HFFc6 (cell line): Measurements from ENCODE around the gene PHF24. TPM values are rescaled to one million over a fixed set of nuclear protein-coding genes. Genes with fewer than 3 reads are reported as not detected.

Source experiments
- DNase-seq: peaks from one replicate; pipeline ENCODE4 v3.0.0-alpha.2; 2018
- H3K27ac Mint-ChIP-seq: 2 replicates; pipeline ENCODE4 v1.8.0; 2020; ENCODE audit warnings: mild to moderate bottlenecking, mixed read lengths
- H3K27me3 Mint-ChIP-seq: 2 replicates; pipeline ENCODE4 v1.8.0; 2021; ENCODE audit warnings: mild to moderate bottlenecking, moderate library complexity, mixed read lengths; ENCODE audit not compliant: insufficient read depth
- H3K36me3 Mint-ChIP-seq: 2 replicates; pipeline ENCODE4 v1.8.0; 2021; ENCODE audit warnings: low read depth, mixed read lengths
- H3K4me1 Mint-ChIP-seq: 2 replicates; pipeline ENCODE4 v1.8.0; 2020; ENCODE audit warnings: low read depth, mixed read lengths
- H3K4me3 Mint-ChIP-seq: 2 replicates; pipeline ENCODE4 v1.8.0; 2020; ENCODE audit warnings: mild to moderate bottlenecking, moderate library complexity, mixed read lengths
- H3K9me3 Mint-ChIP-seq: 2 replicates; pipeline ENCODE4 v1.8.0; 2020; ENCODE audit warnings: mild to moderate bottlenecking, mixed read lengths
- total RNA-seq, 6 experiments: library from RNA; stranded (reverse); fragmentation: NEBNext Ultra II Directional; extraction: Animal tissue kit (Norgen Biotek cat#: 25700); gene quantifications; 2 replicates in 1 of 6; 3 replicates in 5 of 6; pipeline ENCODE4 v1.2.3, GENCODE V29; 2021
- TF ChIP-seq, protein P1 (sequence below): fragments of 200-600 bp; sonication (generic); IDR thresholded peaks from 2 replicates; pipeline ENCODE4 v1.5.0; 2021; ENCODE audit warnings: antibody characterized with exemption, mild to moderate bottlenecking

PHF24 gene
- total RNA-seq, 6 experiments from 2014 or later: not detected

DNA sequence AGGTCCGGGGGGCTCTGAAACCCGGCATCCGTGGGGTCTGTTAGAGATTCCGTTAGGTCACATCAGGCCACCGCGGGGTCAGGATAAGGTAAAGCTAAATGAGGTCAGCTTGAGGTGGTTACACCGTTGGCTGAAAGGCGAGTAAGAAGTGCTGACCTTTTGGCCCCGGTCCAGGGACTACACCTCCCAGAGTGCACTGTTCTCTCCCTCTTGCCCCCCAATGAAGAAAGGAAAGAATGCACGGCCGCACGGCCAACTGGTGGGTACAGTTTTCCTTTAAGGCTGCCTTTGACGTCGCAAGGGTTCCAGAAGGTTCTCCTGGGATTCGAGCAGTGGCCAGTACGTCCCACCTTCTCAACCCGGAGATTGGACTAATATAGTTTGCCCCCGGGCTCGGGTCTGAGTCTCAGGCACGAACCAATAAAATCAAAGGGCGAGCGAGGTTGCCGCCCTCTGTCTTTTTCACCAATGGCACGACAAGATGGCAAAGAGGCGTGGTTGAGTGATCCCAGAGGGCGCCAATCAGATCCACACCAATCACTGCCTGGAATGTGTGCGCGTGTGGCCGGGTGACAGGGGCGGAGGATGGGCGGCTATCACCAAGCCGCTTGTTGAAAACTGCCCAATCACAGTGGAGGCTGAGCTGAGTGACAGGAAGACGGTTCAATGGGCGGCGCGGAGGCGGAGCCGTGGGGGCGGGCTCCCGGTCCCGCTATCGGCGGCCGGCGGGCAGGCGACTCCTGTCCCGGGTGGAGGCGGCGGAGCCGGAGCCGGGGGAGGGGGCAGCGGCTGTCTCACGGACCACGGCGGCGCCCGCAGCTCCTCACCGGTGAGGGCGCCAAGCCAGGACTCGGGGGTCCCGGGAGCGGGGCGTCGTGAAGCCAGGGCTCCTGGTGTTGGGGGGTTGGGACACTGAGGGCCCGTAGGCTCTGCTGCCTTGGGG is 31.2 kb downstream of the PHF24 start, which contains the start of gene DNAJB5:
DNAJB5 (plus strand) TSS at position 743 of the 943 bp plus-strand sequence. CDS start 886 bp downstream, outside the sequence.
- Mint-ChIP-seq H3K9me3 (no peaks in the 10 kb centered on the region), H3K36me3 (peaks cover 14% of the 10 kb centered on the region), H3K4me1 (peaks cover 67% of the 10 kb centered on the region), H3K27me3 (peaks cover 8% of the 10 kb centered on the region), H3K4me3 (peak within 1 kb of the TSS; percentile 86), H3K27ac (peak within 1 kb of the TSS; percentile 89)
- peak; percentile 100 for DNase-seq
- TF ChIP-seq, protein P1, sequence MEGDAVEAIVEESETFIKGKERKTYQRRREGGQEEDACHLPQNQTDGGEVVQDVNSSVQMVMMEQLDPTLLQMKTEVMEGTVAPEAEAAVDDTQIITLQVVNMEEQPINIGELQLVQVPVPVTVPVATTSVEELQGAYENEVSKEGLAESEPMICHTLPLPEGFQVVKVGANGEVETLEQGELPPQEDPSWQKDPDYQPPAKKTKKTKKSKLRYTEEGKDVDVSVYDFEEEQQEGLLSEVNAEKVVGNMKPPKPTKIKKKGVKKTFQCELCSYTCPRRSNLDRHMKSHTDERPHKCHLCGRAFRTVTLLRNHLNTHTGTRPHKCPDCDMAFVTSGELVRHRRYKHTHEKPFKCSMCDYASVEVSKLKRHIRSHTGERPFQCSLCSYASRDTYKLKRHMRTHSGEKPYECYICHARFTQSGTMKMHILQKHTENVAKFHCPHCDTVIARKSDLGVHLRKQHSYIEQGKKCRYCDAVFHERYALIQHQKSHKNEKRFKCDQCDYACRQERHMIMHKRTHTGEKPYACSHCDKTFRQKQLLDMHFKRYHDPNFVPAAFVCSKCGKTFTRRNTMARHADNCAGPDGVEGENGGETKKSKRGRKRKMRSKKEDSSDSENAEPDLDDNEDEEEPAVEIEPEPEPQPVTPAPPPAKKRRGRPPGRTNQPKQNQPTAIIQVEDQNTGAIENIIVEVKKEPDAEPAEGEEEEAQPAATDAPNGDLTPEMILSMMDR: no peak; the same call in 1 of the 2 replicates

DNA sequence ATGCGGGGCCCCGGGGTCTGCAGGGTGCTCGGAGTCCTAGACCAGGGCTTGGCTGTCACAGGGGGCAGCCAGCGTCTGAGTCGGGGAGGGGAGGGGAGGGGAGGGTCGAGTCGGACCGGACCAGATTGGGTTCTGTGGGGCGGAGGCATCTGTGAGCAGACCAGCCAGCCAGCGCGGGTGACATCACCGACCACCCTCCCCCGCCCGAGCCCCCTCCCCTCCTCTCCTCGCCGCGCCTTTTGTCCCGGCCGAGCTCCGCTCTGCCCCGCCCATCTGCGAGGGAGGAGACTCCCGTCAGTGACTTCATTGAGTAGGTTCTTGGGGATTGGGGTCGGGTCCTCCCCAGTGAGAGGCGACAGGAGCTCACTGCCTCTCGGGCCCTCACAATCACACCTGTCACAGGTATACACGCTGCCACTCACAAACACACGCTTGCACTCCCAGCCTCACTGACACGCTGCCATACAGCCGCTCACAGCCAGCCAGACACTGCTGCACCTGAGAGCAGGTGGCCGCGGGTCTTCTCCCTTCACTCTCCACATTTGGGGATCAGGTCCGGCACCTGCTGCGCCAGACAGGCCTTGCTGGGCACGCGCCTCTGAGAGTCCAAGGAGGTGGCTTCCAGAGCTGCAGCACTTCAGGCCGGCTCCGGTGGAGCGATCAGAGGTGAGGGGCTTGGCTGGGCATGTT is 32.0 kb downstream of the PHF24 start:
- peaks cover 14% of the 10 kb centered on the region for H3K36me3 Mint-ChIP-seq
- DNase-seq: no peak
- peaks cover 8% of the 10 kb centered on the region for H3K27me3 Mint-ChIP-seq
- peaks cover 75% of the 10 kb centered on the region for H3K4me1 Mint-ChIP-seq
- no peaks in the 10 kb centered on the region for H3K9me3 Mint-ChIP-seq
- TF ChIP-seq, protein P1: no peak
- peak overlapping the region; percentile 84 for H3K27ac Mint-ChIP-seq
- peak overlapping the region; percentile 86 for H3K4me3 Mint-ChIP-seq

DNA sequence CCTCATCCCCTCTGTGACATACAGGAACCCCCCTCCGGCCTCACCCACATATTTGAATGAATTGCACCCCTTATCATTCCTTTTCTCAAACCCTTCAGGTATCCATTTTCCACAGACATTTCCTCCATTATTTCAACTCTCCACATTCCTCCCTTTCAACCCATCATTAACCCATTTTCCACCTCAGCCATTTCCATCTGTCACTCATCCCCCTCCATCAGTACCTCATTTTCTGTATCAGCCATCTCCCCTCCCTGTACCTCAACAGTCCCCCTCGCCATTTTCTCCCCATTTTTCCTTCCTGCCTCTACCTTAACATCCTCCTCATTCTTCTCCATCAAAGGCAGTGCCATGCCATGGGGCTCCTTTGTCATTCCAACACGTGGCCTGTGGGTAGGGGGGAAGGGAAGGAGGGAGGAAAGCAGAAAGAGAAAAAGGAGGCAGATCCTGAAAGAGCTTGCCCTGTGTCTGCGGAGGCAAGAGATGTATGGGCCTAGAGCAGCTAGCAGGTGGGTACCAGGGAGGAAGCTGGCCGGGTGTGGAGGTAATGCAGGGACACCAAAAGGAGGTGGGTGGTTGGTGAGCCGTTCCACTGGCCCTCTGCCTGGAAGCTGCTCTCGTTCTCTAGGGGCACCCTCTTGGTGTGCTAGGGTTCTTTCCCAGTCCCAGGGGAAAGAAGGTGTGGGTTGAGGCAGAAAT is 33.0 kb downstream of the PHF24 start:
- Mint-ChIP-seq H3K27me3 (peaks cover 11% of the 10 kb centered on the region), H3K4me1 (peaks cover 84% of the 10 kb centered on the region), H3K27ac (peak overlapping the region; percentile 84), H3K36me3 (peaks cover 17% of the 10 kb centered on the region), H3K4me3 (peak overlapping the region; percentile 86), H3K9me3 (no peaks in the 10 kb centered on the region)
- TF ChIP-seq, protein P1: no peak
- no peak for DNase-seq

DNA sequence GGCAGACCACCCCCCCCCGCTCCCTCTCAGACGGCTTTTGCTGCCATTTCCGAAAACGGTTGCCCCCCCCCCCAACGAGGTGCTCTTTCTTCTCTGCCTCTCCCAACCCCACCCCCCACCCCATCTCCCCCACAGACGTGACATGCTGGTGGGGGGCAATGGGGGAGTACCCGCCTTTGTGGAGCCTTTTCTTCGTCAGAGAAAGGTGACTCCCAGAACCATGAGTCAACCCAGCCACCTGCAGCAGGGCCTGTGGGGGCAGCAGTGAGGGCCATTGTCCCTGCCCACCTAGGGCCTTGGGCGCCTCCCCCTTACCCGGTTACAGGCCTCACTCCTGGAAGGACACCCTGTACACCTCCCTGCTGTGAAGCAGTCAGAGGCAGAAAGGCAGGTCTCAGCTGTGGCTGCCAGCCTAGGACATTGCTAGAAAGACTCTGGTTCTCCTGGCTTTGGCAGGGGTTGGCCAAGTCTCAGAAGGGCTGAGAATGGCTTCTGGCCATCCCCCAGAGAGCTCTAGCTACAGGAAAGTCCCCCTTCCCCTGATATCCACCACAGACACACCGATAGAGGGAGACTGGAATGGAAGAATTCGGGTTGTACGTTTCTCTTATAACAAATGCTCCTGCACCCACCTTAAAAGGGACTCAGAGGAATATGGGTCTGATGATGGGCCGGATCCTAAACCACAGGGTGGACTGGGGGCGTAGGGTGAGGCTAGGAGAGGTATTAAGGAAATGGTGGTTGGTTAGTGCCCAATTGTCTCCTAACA is 33.7 kb downstream of the PHF24 start:
- DNase-seq: no peak
- Mint-ChIP-seq H3K27ac (peak overlapping the region; percentile 94), H3K9me3 (no peaks in the 10 kb centered on the region), H3K4me1 (peaks cover 89% of the 10 kb centered on the region), H3K36me3 (peaks cover 19% of the 10 kb centered on the region), H3K4me3 (peak overlapping the region; percentile 53), H3K27me3 (peaks cover 11% of the 10 kb centered on the region)
- TF ChIP-seq, protein P1: peak; percentile 26; the same call in 1 of the 2 replicates
